SK-N-SH treated with all-trans-retinoic acid at 6 μM for 48 hours (cell line): ENCODE measurements around the gene TRMO.

Source experiments
- ATAC-seq: fragments of 200-7000 bp; cut with Tn5 transposase; 3 replicates; pipeline ENCODE4 v1.9.1; 2020; ENCODE audit warnings: mild to moderate bottlenecking, moderate library complexity
- ARNTL ChIP-seq: fragments of 450-650 bp; formaldehyde crosslinking; IDR thresholded peaks from 2 replicates; pipeline ENCODE4 v1.5.0; 2020; ENCODE audit warnings: low read depth, mild to moderate bottlenecking, moderate library complexity, borderline replicate concordance
- BACH2 ChIP-seq: fragments of 250-450 bp; sonication (Bioruptor Pico); IDR thresholded peaks from 2 replicates; pipeline ENCODE4 v1.9.0; 2021; ENCODE audit warnings: mild to moderate bottlenecking, borderline replicate concordance
- CSDC2 ChIP-seq: fragments of 250-450 bp; sonication (Bioruptor Pico); IDR thresholded peaks from 2 replicates; pipeline ENCODE4 v1.5.0; 2020; ENCODE audit warnings: mild to moderate bottlenecking, moderate library complexity
- ESRRG ChIP-seq: fragments of 250-450 bp; sonication (Bioruptor Pico); IDR thresholded peaks from 2 replicates; pipeline ENCODE4 v1.6.1; 2021; ENCODE audit warnings: mild to moderate bottlenecking
- GLIS3 ChIP-seq: fragments of 250-450 bp; sonication (Bioruptor Pico); IDR thresholded peaks from 2 replicates; pipeline ENCODE4 v1.5.0; 2020; ENCODE audit warnings: mild to moderate bottlenecking, moderate library complexity
- ISL1 ChIP-seq: fragments of 250-450 bp; sonication (Bioruptor Pico); IDR thresholded peaks from 2 replicates; pipeline ENCODE4 v2.1.2; 2022; ENCODE audit warnings: mild to moderate bottlenecking, moderate library complexity
- OSR1 ChIP-seq: fragments of 250-450 bp; sonication (Bioruptor Pico); IDR thresholded peaks from 2 replicates; pipeline ENCODE4 v1.8.0; 2022; ENCODE audit warnings: moderate library complexity, mild to moderate bottlenecking, inconsistent platforms
- PPARA ChIP-seq: fragments of 250-450 bp; sonication (Bioruptor Pico); IDR thresholded peaks from 2 replicates; pipeline ENCODE4 v1.5.0; 2020; ENCODE audit warnings: mild to moderate bottlenecking, borderline replicate concordance
- RARB ChIP-seq: fragments of 250-450 bp; sonication (Bioruptor Pico); IDR thresholded peaks from 2 replicates; pipeline ENCODE4 v1.8.0; 2021; ENCODE audit warnings: mild to moderate bottlenecking, moderate library complexity
- SNAI2 ChIP-seq: fragments of 250-450 bp; sonication (Bioruptor Pico); IDR thresholded peaks from 2 replicates; pipeline ENCODE4 v1.5.0; 2020; ENCODE audit warnings: mild to moderate bottlenecking, moderate library complexity
- TCF4 ChIP-seq: fragments of 250-450 bp; sonication (Bioruptor Pico); IDR thresholded peaks from 2 replicates; pipeline ENCODE4 v1.8.0; 2021; ENCODE audit warnings: mild to moderate bottlenecking, moderate library complexity, borderline replicate concordance
- TOX ChIP-seq: fragments of 250-450 bp; sonication (Bioruptor Pico); IDR thresholded peaks from 2 replicates; pipeline ENCODE4 v1.8.0; 2021; ENCODE audit warnings: mild to moderate bottlenecking, moderate library complexity, borderline replicate concordance
- ZC3H10 ChIP-seq: fragments of 250-450 bp; sonication (Bioruptor Pico); IDR thresholded peaks from 2 replicates; pipeline ENCODE4 v1.5.1; 2021; ENCODE audit warnings: mild to moderate bottlenecking, moderate library complexity
- ZFP3 ChIP-seq: fragments of 250-450 bp; sonication (Bioruptor Pico); IDR thresholded peaks from 2 replicates; pipeline ENCODE4 v1.5.0; 2020; ENCODE audit warnings: mild to moderate bottlenecking, moderate library complexity
- ZFP30 ChIP-seq: fragments of 450-650 bp; formaldehyde crosslinking; IDR thresholded peaks from 2 replicates; pipeline ENCODE4 v1.5.0; 2022; ENCODE audit warnings: mild to moderate bottlenecking, moderate library complexity
- ZNF565 ChIP-seq: fragments of 450-650 bp; formaldehyde crosslinking; conservative IDR thresholded peaks from 2 replicates; pipeline ENCODE4 v1.5.0; 2020; ENCODE audit warnings: low read depth, mild to moderate bottlenecking, moderate library complexity
- ZNF70 ChIP-seq: fragments of 450-650 bp; formaldehyde crosslinking; IDR thresholded peaks from 2 replicates; pipeline ENCODE4 v1.5.0; 2020; ENCODE audit warnings: mild to moderate bottlenecking, moderate library complexity
- ZNF8 ChIP-seq: fragments of 450-650 bp; formaldehyde crosslinking; IDR thresholded peaks from 2 replicates; pipeline ENCODE4 v1.5.0; 2020; ENCODE audit warnings: mild to moderate bottlenecking, moderate library complexity
- TF ChIP-seq, protein P1 (sequence below): fragments of 250-450 bp; sonication (Bioruptor Pico); IDR thresholded peaks from 2 replicates; pipeline ENCODE4 v1.5.1; 2021; ENCODE audit warnings: mild to moderate bottlenecking, moderate library complexity
- TF ChIP-seq, protein P2 (sequence below): fragments of 250-450 bp; sonication (Bioruptor Pico); IDR thresholded peaks from 2 replicates; pipeline ENCODE4 v1.5.1; 2020; ENCODE audit warnings: low read depth, mild to moderate bottlenecking, moderate library complexity
- TF ChIP-seq, protein P3 (sequence below): fragments of 250-450 bp; sonication (Bioruptor Pico); IDR thresholded peaks from 2 replicates; pipeline ENCODE4 v1.8.0; 2020; ENCODE audit warnings: mild to moderate bottlenecking, moderate library complexity, borderline replicate concordance
- TF ChIP-seq, protein P4 (sequence below): fragments of 250-450 bp; sonication (Bioruptor Pico); IDR thresholded peaks from 2 replicates; pipeline ENCODE4 v1.8.0; 2021; ENCODE audit warnings: low read depth, mild to moderate bottlenecking, moderate library complexity, borderline replicate concordance
- TF ChIP-seq, protein P5 (sequence below): fragments of 250-450 bp; sonication (Bioruptor Pico); IDR thresholded peaks from 2 replicates; pipeline ENCODE4 v1.5.0; 2020; ENCODE audit warnings: mild to moderate bottlenecking, moderate library complexity

Gene TRMO

DNA sequence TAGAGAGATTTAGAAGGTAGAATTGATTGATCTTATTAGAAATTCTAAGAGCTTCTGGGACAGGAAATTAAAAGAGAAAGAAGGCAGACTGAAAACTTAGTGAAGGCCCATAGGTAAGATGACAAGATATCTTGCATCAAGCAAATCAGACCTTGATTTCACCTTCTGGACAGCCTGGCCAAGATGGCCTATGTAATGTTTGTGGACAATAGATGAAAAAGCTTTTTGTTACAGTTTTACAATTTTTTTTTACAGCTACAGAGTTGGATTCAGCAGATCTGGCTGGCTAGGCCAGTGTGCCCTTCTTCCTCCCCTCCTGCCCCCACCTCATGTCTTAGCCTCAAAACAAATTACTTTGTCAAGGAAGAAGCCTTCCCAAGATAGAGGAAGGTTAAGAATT, 37.3 kb upstream of the TRMO start:
- no peak for ATAC-seq
- TF ChIP-seq, protein P1, sequence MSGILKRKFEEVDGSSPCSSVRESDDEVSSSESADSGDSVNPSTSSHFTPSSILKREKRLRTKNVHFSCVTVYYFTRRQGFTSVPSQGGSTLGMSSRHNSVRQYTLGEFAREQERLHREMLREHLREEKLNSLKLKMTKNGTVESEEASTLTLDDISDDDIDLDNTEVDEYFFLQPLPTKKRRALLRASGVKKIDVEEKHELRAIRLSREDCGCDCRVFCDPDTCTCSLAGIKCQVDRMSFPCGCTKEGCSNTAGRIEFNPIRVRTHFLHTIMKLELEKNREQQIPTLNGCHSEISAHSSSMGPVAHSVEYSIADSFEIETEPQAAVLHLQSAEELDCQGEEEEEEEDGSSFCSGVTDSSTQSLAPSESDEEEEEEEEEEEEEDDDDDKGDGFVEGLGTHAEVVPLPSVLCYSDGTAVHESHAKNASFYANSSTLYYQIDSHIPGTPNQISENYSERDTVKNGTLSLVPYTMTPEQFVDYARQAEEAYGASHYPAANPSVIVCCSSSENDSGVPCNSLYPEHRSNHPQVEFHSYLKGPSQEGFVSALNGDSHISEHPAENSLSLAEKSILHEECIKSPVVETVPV (CRISPR knock-in tag): no peak
- TF ChIP-seq TOX (CRISPR knock-in tag): no peak
- no peak for TF ChIP-seq CSDC2 (CRISPR knock-in tag)
- no peak for TF ChIP-seq ZNF70 (CRISPR knock-in tag)
- TF ChIP-seq, protein P2, sequence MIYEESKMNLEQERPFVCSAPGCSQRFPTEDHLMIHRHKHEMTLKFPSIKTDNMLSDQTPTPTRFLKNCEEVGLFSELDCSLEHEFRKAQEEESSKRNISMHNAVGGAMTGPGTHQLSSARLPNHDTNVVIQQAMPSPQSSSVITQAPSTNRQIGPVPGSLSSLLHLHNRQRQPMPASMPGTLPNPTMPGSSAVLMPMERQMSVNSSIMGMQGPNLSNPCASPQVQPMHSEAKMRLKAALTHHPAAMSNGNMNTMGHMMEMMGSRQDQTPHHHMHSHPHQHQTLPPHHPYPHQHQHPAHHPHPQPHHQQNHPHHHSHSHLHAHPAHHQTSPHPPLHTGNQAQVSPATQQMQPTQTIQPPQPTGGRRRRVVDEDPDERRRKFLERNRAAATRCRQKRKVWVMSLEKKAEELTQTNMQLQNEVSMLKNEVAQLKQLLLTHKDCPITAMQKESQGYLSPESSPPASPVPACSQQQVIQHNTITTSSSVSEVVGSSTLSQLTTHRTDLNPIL: no peak
- TF ChIP-seq BACH2 (CRISPR knock-in tag): no peak
- TF ChIP-seq, protein P3, sequence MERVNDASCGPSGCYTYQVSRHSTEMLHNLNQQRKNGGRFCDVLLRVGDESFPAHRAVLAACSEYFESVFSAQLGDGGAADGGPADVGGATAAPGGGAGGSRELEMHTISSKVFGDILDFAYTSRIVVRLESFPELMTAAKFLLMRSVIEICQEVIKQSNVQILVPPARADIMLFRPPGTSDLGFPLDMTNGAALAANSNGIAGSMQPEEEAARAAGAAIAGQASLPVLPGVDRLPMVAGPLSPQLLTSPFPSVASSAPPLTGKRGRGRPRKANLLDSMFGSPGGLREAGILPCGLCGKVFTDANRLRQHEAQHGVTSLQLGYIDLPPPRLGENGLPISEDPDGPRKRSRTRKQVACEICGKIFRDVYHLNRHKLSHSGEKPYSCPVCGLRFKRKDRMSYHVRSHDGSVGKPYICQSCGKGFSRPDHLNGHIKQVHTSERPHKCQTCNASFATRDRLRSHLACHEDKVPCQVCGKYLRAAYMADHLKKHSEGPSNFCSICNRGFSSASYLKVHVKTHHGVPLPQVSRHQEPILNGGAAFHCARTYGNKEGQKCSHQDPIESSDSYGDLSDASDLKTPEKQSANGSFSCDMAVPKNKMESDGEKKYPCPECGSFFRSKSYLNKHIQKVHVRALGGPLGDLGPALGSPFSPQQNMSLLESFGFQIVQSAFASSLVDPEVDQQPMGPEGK (CRISPR knock-in tag): no peak
- TF ChIP-seq ZNF8 (CRISPR knock-in tag): no peak
- no peak for TF ChIP-seq ZFP3 (CRISPR knock-in tag)
- no peak for TF ChIP-seq ZFP30 (CRISPR knock-in tag)
- no peak for TF ChIP-seq ZC3H10 (CRISPR knock-in tag)
- TF ChIP-seq ZNF565 (CRISPR knock-in tag): no peak
- no peak for TF ChIP-seq GLIS3
- TF ChIP-seq RARB (CRISPR knock-in tag): no peak
- TF ChIP-seq, protein P4, sequence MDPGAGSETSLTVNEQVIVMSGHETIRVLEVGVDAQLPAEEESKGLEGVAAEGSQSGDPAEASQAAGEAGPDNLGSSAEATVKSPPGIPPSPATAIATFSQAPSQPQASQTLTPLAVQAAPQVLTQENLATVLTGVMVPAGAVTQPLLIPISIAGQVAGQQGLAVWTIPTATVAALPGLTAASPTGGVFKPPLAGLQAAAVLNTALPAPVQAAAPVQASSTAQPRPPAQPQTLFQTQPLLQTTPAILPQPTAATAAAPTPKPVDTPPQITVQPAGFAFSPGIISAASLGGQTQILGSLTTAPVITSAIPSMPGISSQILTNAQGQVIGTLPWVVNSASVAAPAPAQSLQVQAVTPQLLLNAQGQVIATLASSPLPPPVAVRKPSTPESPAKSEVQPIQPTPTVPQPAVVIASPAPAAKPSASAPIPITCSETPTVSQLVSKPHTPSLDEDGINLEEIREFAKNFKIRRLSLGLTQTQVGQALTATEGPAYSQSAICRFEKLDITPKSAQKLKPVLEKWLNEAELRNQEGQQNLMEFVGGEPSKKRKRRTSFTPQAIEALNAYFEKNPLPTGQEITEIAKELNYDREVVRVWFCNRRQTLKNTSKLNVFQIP: no peak
- no peak for TF ChIP-seq PPARA (CRISPR knock-in tag)
- TF ChIP-seq ARNTL (CRISPR knock-in tag): no peak

DNA sequence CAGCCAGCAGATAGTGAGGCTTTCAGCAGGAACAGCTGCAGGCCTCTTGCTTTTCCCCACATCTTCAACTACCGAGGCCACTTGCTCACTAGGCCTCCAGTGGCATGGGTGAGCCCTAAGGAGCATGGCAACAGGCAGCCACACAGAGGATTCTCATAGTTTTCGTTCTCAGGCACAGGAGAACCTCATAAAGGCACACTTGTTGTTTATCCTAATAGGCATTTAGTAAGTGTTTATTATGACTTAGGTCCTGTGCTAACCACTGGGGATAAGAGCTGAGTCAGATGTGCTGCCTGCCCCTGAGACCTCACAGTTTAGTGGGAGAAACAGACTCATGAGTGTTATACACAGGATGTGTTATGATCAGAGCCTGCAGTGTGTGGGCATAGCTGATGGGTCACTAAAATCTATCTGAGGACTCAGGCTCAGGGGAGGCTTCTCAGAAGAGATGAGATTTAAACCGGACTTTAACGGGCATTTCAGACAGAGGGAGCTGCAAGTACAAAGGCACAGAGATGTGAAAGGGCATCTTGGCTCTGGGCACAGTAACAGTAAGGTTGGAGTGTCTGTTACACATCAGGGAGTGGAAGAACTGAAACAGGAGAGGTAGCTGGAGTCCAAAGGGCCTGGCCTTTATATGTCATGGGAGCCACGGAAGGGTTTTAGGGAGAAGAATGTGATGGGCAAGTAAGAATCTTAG, 36.7 kb upstream of the TRMO start:
- no peak for ATAC-seq
- TF ChIP-seq, protein P1 (CRISPR knock-in tag): no peak
- TF ChIP-seq, protein P5, sequence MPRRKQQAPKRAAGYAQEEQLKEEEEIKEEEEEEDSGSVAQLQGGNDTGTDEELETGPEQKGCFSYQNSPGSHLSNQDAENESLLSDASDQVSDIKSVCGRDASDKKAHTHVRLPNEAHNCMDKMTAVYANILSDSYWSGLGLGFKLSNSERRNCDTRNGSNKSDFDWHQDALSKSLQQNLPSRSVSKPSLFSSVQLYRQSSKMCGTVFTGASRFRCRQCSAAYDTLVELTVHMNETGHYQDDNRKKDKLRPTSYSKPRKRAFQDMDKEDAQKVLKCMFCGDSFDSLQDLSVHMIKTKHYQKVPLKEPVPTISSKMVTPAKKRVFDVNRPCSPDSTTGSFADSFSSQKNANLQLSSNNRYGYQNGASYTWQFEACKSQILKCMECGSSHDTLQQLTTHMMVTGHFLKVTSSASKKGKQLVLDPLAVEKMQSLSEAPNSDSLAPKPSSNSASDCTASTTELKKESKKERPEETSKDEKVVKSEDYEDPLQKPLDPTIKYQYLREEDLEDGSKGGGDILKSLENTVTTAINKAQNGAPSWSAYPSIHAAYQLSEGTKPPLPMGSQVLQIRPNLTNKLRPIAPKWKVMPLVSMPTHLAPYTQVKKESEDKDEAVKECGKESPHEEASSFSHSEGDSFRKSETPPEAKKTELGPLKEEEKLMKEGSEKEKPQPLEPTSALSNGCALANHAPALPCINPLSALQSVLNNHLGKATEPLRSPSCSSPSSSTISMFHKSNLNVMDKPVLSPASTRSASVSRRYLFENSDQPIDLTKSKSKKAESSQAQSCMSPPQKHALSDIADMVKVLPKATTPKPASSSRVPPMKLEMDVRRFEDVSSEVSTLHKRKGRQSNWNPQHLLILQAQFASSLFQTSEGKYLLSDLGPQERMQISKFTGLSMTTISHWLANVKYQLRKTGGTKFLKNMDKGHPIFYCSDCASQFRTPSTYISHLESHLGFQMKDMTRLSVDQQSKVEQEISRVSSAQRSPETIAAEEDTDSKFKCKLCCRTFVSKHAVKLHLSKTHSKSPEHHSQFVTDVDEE (CRISPR knock-in tag): no peak
- TF ChIP-seq ZNF8 (CRISPR knock-in tag) (no peak), ISL1 (CRISPR knock-in tag) (no peak), ARNTL (CRISPR knock-in tag) (no peak), GLIS3 (no peak), PPARA (CRISPR knock-in tag) (no peak), ZNF70 (CRISPR knock-in tag) (no peak), TCF4 (no peak), ESRRG (CRISPR knock-in tag) (no peak), SNAI2 (CRISPR knock-in tag) (no peak), ZC3H10 (CRISPR knock-in tag) (no peak), ZFP30 (CRISPR knock-in tag) (no peak), TOX (CRISPR knock-in tag) (no peak), OSR1 (CRISPR knock-in tag) (no peak), BACH2 (CRISPR knock-in tag) (no peak)
- TF ChIP-seq, protein P4: no peak
